Daoy (cell line): ENCODE data around the gene PHETA1. TPM values are rescaled to one million over a fixed set of nuclear protein-coding genes. Genes with fewer than 3 reads are reported as not detected.
"Not testable (repeated sequence)": the region's sequence is repeated elsewhere in the genome, so short reads cannot be mapped to it uniquely, and the experiment has no call there.

ENCODE experiments used
- DNase-seq: peaks from one replicate; pipeline ENCODE4 v3.0.0-alpha.2; 2015; ENCODE audit warnings: low read depth
- total RNA-seq: library from RNA; depleted of rRNA; stranded (reverse); fragments of >200 nt; shearing (Covaris generic); gene quantifications from 2 replicates; pipeline ENCODE4 v1.2.3, GENCODE V29; 2014

PHETA1 gene
- total RNA-seq, 1 experiment from 2014 or later = 11.8 TPM

GRCh38 chr12:111349748-111350520 lies 19.0 kb downstream of the PHETA1 start:
- DNase-seq = no peak

- no peak for DNase-seq
Measured at GRCh38 chr12:111349101-111349747, 19.7 kb downstream of the PHETA1 start.

- no peak for DNase-seq
Measured at GRCh38 chr12:111347891-111348644, 20.8 kb downstream of the PHETA1 start.

GRCh38 chr12:111344254-111344875 lies 24.5 kb downstream of the PHETA1 start:
- DNase-seq = no peak

GRCh38 chr12:111343181-111343580 lies 25.7 kb downstream of the PHETA1 start:
- DNase-seq = no peak

GRCh38 chr12:111342376-111342775 lies 26.5 kb downstream of the PHETA1 start:
- no peak for DNase-seq

- DNase-seq = no peak
Measured at GRCh38 chr12:111341426-111342065, 27.3 kb downstream of the PHETA1 start.

GRCh38 chr12:111340680-111341079 lies 28.2 kb downstream of the PHETA1 start:
- not testable (repeated sequence) for DNase-seq

GRCh38 chr12:111340231-111340630 lies 28.7 kb downstream of the PHETA1 start:
- DNase-seq = no peak

- DNase-seq = no peak
Measured at GRCh38 chr12:111339321-111339938, 29.5 kb downstream of the PHETA1 start.

GRCh38 chr12:111338096-111338495 lies 30.8 kb downstream of the PHETA1 start:
- DNase-seq = no peak

- DNase-seq = no peak
Measured at GRCh38 chr12:111337371-111337770, 31.5 kb downstream of the PHETA1 start.

- DNase-seq = not testable (repeated sequence)
Measured at GRCh38 chr12:111336411-111336810, 32.5 kb downstream of the PHETA1 start.

- DNase-seq = no peak
Measured at GRCh38 chr12:111335811-111336210, 33.1 kb downstream of the PHETA1 start.

GRCh38 chr12:111335301-111335700 lies 33.6 kb downstream of the PHETA1 start:
- not testable (repeated sequence) for DNase-seq

- DNase-seq = no peak
Measured at GRCh38 chr12:111334393-111334915, 34.4 kb downstream of the PHETA1 start.

GRCh38 chr12:111330800-111331752 lies 37.8 kb downstream of the PHETA1 start:
- peak; percentile 50 for DNase-seq

GRCh38 chr12:111328138-111328537 lies 40.8 kb downstream of the PHETA1 start:
- no peak for DNase-seq

- no peak for DNase-seq
Measured at GRCh38 chr12:111327474-111327873, 41.4 kb downstream of the PHETA1 start.
